Cardiac muscle cell (in vitro differentiated cells and primary cell): Measurements from ENCODE around the gene TRH. TPM values are rescaled to one million over a fixed set of nuclear protein-coding genes. Genes with fewer than 3 reads are reported as not detected.

ENCODE experiments used
- DNase-seq, 2 donors: peaks; one replicate each; pipeline versions ENCODE4 v3.0.0 to v3.0.0-alpha.2; 2010 to 2017; ENCODE audit warnings: low read depth in 1 of 2, low spot score in 1 of 2
- H3K27ac ChIP-seq: fragments of 200-600 bp; sonication (generic); 2 replicates; pipeline ENCODE4 v1.5.1; 2016
- H3K27me3 ChIP-seq: fragments of 200-600 bp; sonication (generic); 2 replicates; pipeline ENCODE4 v1.6.0; 2016; ENCODE audit warnings: control low read depth
- H3K36me3 ChIP-seq: fragments of 200-600 bp; sonication (generic); 2 replicates; pipeline ENCODE4 v1.5.1; 2016; ENCODE audit warnings: control low read depth
- H3K4me1 ChIP-seq: fragments of 200-600 bp; sonication (generic); 2 replicates; pipeline ENCODE4 v1.8.1; 2017; ENCODE audit warnings: low read depth, mild to moderate bottlenecking, mixed run types
- H3K4me3 ChIP-seq: fragments of 200-600 bp; sonication (generic); 2 replicates; pipeline ENCODE4 v1.5.1; 2016; ENCODE audit warnings: mild to moderate bottlenecking
- H3K9me3 ChIP-seq: fragments of 200-600 bp; sonication (generic); 2 replicates; pipeline ENCODE4 v1.5.1; 2017; ENCODE audit warnings: low read depth, mild to moderate bottlenecking, control low read depth
- polyA plus RNA-seq: library from polyadenylated mRNA; unstranded; fragments of >200 nt; fragmentation: Nextera tagmentation; extraction: Ambion mirVana; gene quantifications from 2 replicates; pipeline ENCODE4 v1.2.1, GENCODE V29; 2016
- total RNA-seq: library from RNA; depleted of rRNA; stranded (reverse); fragments of >200 nt; gene quantifications from 2 replicates; pipeline ENCODE4 v1.2.3, GENCODE V29; 2016
- TF ChIP-seq, protein P1 (sequence below): IDR thresholded peaks from 2 replicates; pipeline ENCODE4 v1.5.1; 2012; ENCODE audit warnings: low read depth, mild to moderate bottlenecking, low read length

Gene TRH
- total and polyA plus RNA-seq, 2 experiments from 2014 or later, result 111 to 113 TPM

DNA sequence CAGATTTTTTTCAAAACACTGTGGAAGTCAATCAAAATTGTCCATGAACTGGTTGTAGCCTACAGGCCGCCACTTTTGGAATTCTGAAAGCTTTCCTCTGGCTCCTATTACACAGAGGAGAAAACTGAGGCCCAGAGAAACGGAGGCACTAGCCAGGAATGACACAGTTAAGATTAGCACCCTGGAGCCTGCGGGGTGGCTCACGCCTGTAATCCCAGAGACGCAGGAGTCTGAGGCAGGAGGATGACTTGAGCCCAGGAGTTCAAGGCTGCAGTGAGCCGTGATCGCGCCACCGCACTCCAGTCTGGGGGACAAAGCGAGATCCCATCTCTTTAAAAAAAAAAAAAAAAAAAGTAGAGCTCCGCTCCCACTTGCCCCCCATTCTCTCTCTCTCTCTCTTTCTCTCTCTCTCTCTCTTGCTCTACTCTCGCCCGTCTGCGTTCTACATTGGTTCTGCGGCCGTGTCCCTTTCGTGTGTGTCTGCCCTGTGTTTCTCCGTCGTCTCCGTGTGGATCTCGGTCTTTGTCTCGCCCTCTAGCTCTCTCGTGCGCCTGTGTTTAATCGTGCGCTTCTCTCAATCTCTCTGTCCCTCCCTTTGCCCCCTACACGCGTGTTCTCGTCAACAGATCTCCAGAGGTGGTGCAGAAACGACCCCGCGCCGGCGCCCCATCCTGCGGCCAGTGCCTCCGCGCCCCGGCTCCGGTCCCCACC is 512 bp upstream of the TRH start:
- TF ChIP-seq, protein P1, sequence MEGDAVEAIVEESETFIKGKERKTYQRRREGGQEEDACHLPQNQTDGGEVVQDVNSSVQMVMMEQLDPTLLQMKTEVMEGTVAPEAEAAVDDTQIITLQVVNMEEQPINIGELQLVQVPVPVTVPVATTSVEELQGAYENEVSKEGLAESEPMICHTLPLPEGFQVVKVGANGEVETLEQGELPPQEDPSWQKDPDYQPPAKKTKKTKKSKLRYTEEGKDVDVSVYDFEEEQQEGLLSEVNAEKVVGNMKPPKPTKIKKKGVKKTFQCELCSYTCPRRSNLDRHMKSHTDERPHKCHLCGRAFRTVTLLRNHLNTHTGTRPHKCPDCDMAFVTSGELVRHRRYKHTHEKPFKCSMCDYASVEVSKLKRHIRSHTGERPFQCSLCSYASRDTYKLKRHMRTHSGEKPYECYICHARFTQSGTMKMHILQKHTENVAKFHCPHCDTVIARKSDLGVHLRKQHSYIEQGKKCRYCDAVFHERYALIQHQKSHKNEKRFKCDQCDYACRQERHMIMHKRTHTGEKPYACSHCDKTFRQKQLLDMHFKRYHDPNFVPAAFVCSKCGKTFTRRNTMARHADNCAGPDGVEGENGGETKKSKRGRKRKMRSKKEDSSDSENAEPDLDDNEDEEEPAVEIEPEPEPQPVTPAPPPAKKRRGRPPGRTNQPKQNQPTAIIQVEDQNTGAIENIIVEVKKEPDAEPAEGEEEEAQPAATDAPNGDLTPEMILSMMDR, result no peak
- peaks cover 59% of the 10 kb centered on the region for H3K27me3 ChIP-seq
- no peak overlapping the region for H3K27ac ChIP-seq
- H3K4me1 ChIP-seq, result peaks cover 40% of the 10 kb centered on the region
- H3K4me3 ChIP-seq, result peak overlapping the region; percentile 38
- H3K9me3 ChIP-seq, result no peaks in the 10 kb centered on the region
- DNase-seq, result no peak
- no peaks in the 10 kb centered on the region for H3K36me3 ChIP-seq

DNA sequence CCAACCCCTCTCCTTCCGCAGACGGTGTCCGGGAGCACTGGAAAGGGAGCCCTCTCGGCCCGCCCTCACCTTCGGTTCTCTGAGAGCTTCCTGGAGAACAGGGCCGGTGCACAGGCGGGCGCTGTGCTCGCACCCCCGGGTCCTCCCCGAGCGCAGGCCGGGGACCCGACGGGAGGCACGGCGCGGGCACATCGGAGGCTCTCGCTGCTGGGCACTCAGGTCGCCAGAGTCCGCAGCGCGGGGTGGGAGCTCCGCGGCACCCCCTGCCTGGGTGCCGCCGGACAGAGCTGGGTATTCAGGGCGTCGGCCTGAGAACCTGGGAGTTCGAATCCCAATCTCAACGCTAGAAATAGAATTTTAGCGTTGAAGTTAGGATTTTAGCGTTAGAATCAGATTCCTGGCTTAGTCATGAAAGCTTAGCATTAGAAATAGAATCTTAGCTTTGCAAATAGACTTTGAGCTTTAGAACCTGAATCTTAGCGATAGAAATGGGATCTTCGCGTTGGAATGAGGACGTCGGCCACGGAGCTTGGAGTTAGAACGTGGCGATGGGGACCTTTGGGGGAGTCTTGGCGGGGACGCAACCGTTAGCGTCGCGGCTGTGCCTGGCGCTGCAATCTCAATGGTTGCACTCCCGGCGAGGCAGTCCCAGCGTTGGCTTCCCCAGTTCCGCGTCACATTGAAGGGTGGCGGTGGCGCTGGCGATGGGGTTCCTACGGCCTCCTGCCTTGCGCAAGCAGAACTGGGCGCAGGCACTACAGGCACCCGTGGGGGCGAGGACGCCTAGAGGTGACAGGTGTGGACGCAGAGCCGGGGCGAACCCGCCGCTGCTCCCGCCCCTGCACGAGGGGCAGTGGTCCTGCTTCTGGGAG is 549 bp downstream of the TRH start:
- DNase-seq, result no peak

DNA sequence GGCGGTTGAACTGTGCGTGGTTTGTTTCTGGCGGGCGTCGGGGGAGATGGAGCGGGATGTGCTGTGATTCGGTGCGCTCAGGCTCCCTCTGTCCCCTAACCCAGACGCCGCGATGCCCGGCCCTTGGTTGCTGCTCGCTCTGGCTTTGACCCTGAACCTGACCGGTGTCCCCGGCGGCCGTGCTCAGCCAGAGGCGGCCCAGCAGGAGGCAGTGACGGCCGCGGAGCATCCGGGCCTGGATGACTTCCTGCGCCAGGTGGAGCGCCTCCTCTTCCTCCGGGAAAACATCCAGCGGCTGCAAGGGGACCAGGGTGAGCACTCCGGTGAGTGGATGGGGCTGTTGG is 1.2 kb downstream of the TRH start:
- no peak overlapping the region for H3K27ac ChIP-seq
- H3K9me3 ChIP-seq, result no peaks in the 10 kb centered on the region
- peak overlapping the region; percentile 38 for H3K4me3 ChIP-seq
- peaks cover 53% of the 10 kb centered on the region for H3K27me3 ChIP-seq
- peak in 1 of 2 donors; percentile 55 for DNase-seq
- TF ChIP-seq, protein P1, result no peak
- H3K36me3 ChIP-seq, result no peaks in the 10 kb centered on the region
- peaks cover 42% of the 10 kb centered on the region for H3K4me1 ChIP-seq

More for the DNA sequence above, 549 bp downstream of the TRH start:
- Histone ChIP-seq H3K36me3 (no peaks in the 10 kb centered on the region), H3K27me3 (peaks cover 53% of the 10 kb centered on the region), H3K4me3 (peak overlapping the region; percentile 38), H3K4me1 (peaks cover 42% of the 10 kb centered on the region), H3K27ac (no peak overlapping the region), H3K9me3 (no peaks in the 10 kb centered on the region)
- TF ChIP-seq, protein P1, result no peak

DNA sequence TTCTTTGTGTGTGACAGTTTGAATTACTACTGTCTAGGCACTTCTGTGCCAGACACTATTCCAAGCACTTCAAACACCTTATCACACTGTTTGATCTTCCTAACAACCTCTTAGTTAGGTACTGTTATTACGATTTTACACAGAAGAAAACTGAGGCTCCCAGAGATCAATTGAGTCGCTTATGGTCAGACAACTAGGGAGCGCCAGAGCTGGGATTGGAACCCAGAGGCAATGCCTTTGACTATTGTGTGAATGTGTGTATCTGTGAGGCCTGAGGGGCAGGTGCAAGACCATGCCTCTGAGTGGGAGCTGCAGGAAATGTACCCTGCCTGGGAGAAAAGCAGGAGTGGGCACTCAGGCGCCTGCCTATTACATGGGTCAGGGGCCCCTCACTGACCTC is 1.8 kb downstream of the TRH start:
- H3K4me3 ChIP-seq, result no peak overlapping the region
- peaks cover 36% of the 10 kb centered on the region for H3K4me1 ChIP-seq
- H3K27me3 ChIP-seq, result peaks cover 56% of the 10 kb centered on the region
- no peaks in the 10 kb centered on the region for H3K36me3 ChIP-seq
- TF ChIP-seq, protein P1, result no peak
- H3K27ac ChIP-seq, result no peak overlapping the region
- no peaks in the 10 kb centered on the region for H3K9me3 ChIP-seq
- DNase-seq, result no peak

DNA sequence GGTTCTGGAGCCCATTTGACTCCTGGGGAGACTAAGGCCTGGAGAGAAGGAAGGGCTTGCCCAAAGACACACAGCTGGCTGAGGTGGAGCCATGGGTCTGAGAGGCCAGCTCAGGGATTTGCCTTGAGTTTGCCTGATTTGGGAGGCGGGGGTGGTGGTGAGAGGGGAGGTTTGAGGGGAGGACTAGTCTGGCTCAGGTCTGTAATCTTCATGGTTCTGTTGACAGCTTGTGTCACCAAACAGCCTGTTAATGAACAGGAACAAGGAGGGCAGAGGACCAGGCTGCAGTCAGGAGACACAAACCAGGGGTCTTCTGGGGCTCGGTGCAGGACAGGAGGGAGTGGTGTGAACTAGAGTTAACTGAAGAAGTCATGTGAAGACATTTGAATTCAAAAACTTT is 3.6 kb downstream of the TRH start:
- H3K27me3 ChIP-seq, result peaks cover 46% of the 10 kb centered on the region
- peak in 1 of 2 donors; percentile 89 for DNase-seq
- TF ChIP-seq, protein P1, result no peak
- no peaks in the 10 kb centered on the region for H3K36me3 ChIP-seq
- no peak overlapping the region for H3K4me3 ChIP-seq
- peak overlapping the region; percentile 58 for H3K27ac ChIP-seq
- H3K9me3 ChIP-seq, result no peaks in the 10 kb centered on the region
- H3K4me1 ChIP-seq, result peaks cover 35% of the 10 kb centered on the region
